SK-N-SH (cell line): ENCODE data around the gene ANO2. TPM values are rescaled to one million over a fixed set of nuclear protein-coding genes. Genes with fewer than 3 reads are reported as not detected.

Source experiments
- CTCF ChIA-PET: fragments of 300-600, 350-600 bp; formaldehyde crosslinking; extraction: SDS; loops from one replicate; lab custom pipeline; 2021; lab: Yijun Ruan, JAX
- POLR2A ChIA-PET: fragments of 350-600 bp; sonication (Branson Sonifier 250); formaldehyde crosslinking; extraction: SDS; loops from one replicate; lab custom pipeline; 2020; ENCODE audit warnings: antibody characterized with exemption, inconsistent platforms; lab: Yijun Ruan, JAX
- DNase-seq: peaks from one replicate; pipeline ENCODE4 v3.0.0; 2012
- H2AFZ ChIP-seq: fragments of 200-600 bp; sonication (generic); 2 replicates; pipeline ENCODE4 v1.8.1; 2016; ENCODE audit warnings: antibody characterized with exemption, mild to moderate bottlenecking, low read depth
- H3F3A ChIP-seq: fragments of 200-600 bp; sonication (generic); replicated peaks from 2 replicates; pipeline ENCODE3; 2016; ENCODE audit warnings: antibody characterized with exemption, mild to moderate bottlenecking; ENCODE audit not compliant: insufficient read depth
- H3K27ac ChIP-seq, 2 experiments: fragments of 200-500 bp in 1 of 2; fragments of 200-600 bp in 1 of 2; sonication (Bioruptor generic) in 1 of 2; sonication (generic), shearing (Covaris generic) in 1 of 2; 2 replicates each; pipeline versions ENCODE4 v1.5.1 to v1.6.1; 2014 to 2016; ENCODE audit warnings: low read depth in 2 of 2, inconsistent platforms in 1 of 2, low read length in 1 of 2, mild to moderate bottlenecking in 1 of 2, mixed read lengths in 1 of 2
- H3K27me3 ChIP-seq: fragments of 200-600 bp; sonication (generic), shearing (Covaris generic); 2 replicates; pipeline ENCODE4 v1.6.1; 2016; ENCODE audit warnings: mixed run types; ENCODE audit not compliant: insufficient read depth
- H3K36me3 ChIP-seq, 2 experiments: fragments of 200-500 bp in 1 of 2; fragments of 200-600 bp in 1 of 2; sonication (Bioruptor generic) in 1 of 2; sonication (generic) in 1 of 2; replicated peaks in 1 of 2; 2 replicates each; pipeline versions ENCODE3 to v1.5.1; 2014 to 2016; ENCODE audit warnings: low read length in 1 of 2, mild to moderate bottlenecking in 1 of 2; ENCODE audit not compliant: insufficient read depth in 2 of 2, control insufficient read depth in 1 of 2
- H3K4me1 ChIP-seq, 2 experiments: fragments of 200-500 bp in 1 of 2; fragments of 200-600 bp in 1 of 2; sonication (Bioruptor generic) in 1 of 2; sonication (generic), shearing (Covaris generic) in 1 of 2; 2 replicates each; pipeline versions ENCODE4 v1.5.1 to v1.6.1; 2014 to 2016; ENCODE audit warnings: low read depth in 1 of 2, low read length in 1 of 2, mixed run types in 1 of 2; ENCODE audit not compliant: insufficient read depth in 2 of 2, control insufficient read depth in 1 of 2
- H3K4me2 ChIP-seq: fragments of 200-600 bp; sonication (generic), shearing (Covaris generic); 2 replicates; pipeline ENCODE4 v1.6.1; 2017; ENCODE audit warnings: mixed run types
- H3K4me3 ChIP-seq, 2 experiments: fragments of 200-500 bp in 1 of 2; fragments of 200-600 bp in 1 of 2; sonication (Bioruptor generic) in 1 of 2; sonication (generic), shearing (Covaris generic) in 1 of 2; 2 replicates each; pipeline versions ENCODE4 v1.5.1 to v1.8.1; 2014 to 2016; ENCODE audit warnings: low read depth in 2 of 2, inconsistent platforms in 1 of 2, low read length in 1 of 2, mild to moderate bottlenecking in 1 of 2, mixed read lengths in 1 of 2, moderate library complexity in 1 of 2
- H3K79me2 ChIP-seq: fragments of 200-600 bp; sonication (generic); 2 replicates; pipeline ENCODE4 v1.8.1; 2017; ENCODE audit warnings: mild to moderate bottlenecking; ENCODE audit not compliant: insufficient read depth
- H3K9ac ChIP-seq: fragments of 200-600 bp; sonication (generic); 2 replicates; pipeline ENCODE4 v1.6.1; 2017; ENCODE audit warnings: mixed run types
- H3K9me2 ChIP-seq: fragments of 200-600 bp; sonication (generic); 2 replicates; pipeline ENCODE4 v1.6.1; 2017; ENCODE audit warnings: mixed run types
- H3K9me3 ChIP-seq: fragments of 200-600 bp; sonication (generic); 2 replicates; pipeline ENCODE4 v1.6.1; 2017; ENCODE audit warnings: mixed run types, mild to moderate bottlenecking, moderate library complexity
- H4K20me1 ChIP-seq: fragments of 200-600 bp; sonication (generic); 2 replicates; pipeline ENCODE4 v1.6.1; 2017; ENCODE audit warnings: mild to moderate bottlenecking, mixed run types; ENCODE audit not compliant: insufficient read depth
- ELF1 ChIP-seq: IDR thresholded peaks from 2 replicates; pipeline ENCODE4 v1.4.0; 2012
- EP300 ChIP-seq, 2 experiments: IDR thresholded peaks; 2 replicates each; pipeline versions ENCODE4 v1.4.0 to v1.6.1; 2012; ENCODE audit warnings: borderline replicate concordance in 1 of 2, low read depth in 1 of 2, low read length in 1 of 2
- EZH2phosphoT487 ChIP-seq: fragments of 200-600 bp; sonication (generic); IDR thresholded peaks from 2 replicates; pipeline ENCODE4 v1.6.1; 2017; ENCODE audit warnings: low read depth, mixed run types, mild to moderate bottlenecking, antibody characterized with exemption, moderate library complexity, borderline replicate concordance
- FOSL2 ChIP-seq: IDR thresholded peaks from 2 replicates; pipeline ENCODE4 v1.4.0; 2012; ENCODE audit warnings: low read depth, mild to moderate bottlenecking, moderate library complexity, borderline replicate concordance
- GABPA ChIP-seq: IDR thresholded peaks from 2 replicates; pipeline ENCODE4 v1.4.0; 2012; ENCODE audit warnings: low read depth, mild to moderate bottlenecking
- GATA2 ChIP-seq: sonication (generic); formaldehyde crosslinking; IDR thresholded peaks from 2 replicates; pipeline ENCODE4 v1.5.0; 2020; ENCODE audit warnings: mild to moderate bottlenecking, missing genetic modification reagents
- JUND ChIP-seq: IDR thresholded peaks from 2 replicates; pipeline ENCODE4 v1.4.0; 2012
- NRF1 ChIP-seq: IDR thresholded peaks from 2 replicates; pipeline ENCODE4 v1.6.1; 2012; ENCODE audit warnings: low read depth, mild to moderate bottlenecking, low read length
- TCF12 ChIP-seq: IDR thresholded peaks from 2 replicates; pipeline ENCODE4 v1.4.0; 2012
- YY1 ChIP-seq: IDR thresholded peaks from 2 replicates; pipeline ENCODE4 v1.4.0; 2012; ENCODE audit warnings: low read depth, mild to moderate bottlenecking
- WGBS: methylation state at CpG from one replicate; pipeline ENCODE4 v1.1.6; 2017; ENCODE audit warnings: low lambda C conversion rate; 5-methylcytosine and 5-hydroxymethylcytosine counted together
- polyA plus RNA-seq, 3 experiments: library from polyadenylated mRNA; depleted of rRNA; stranded (reverse); fragments of >200 nt; gene quantifications; 2 replicates each; pipeline ENCODE4 v1.2.3, GENCODE V29; 2012
- TF ChIP-seq, protein P1 (sequence below): fragments of 150-350 bp; IDR thresholded peaks from 2 replicates; pipeline ENCODE4 v1.6.1; 2016; ENCODE audit warnings: mild to moderate bottlenecking, low read depth, low read length
- TF ChIP-seq, protein P2 (sequence below): fragments of 200-600 bp; sonication (generic); IDR thresholded peaks from 2 replicates; pipeline ENCODE4 v1.6.1; 2017; ENCODE audit warnings: antibody characterized with exemption, mild to moderate bottlenecking, moderate library complexity
- TF ChIP-seq, protein P3 (sequence below): IDR thresholded peaks from 2 replicates; pipeline ENCODE4; 2012
- TF ChIP-seq, protein P4 (sequence below): IDR thresholded peaks from 2 replicates; pipeline ENCODE4 v1.6.1; 2012; ENCODE audit warnings: mild to moderate bottlenecking, low read depth, low read length, moderate library complexity

ANO2 gene
- polyA plus RNA-seq, 1 of the 3 experiments (the other 2 are of a cell fraction): not detected

DNA sequence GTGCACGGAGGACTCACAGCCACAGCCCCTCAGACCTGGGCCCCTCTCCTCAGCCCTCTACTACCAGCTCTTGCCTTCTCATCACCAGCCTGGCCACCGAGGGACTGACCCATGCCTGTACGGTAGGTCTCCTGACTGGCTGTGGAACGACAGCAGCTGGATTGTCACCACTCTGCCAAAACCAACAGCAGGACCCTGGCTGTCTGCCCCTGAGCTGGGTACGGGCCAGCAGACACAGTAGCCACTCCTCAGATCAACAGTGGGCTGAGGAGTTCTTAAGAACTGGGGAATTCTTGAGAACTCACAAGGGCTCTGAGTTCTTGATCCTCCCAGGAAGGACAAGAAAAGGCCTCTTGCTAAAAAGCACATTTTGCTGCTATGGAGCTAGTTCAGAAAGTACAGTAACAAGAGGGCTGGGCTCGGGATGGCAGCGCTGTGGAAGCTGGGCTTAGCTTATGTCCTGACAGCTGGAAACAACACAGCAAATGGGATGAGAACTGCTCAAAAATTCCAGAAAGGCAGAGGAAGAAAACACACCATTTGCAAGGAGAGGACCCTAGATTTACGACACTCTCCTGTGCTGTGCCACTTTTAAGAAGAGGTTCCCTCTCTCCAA, 176.4 kb downstream of the ANO2 start:
- no peaks in the 10 kb centered on the region for H3K79me2 ChIP-seq
- no peak for DNase-seq
- no peak overlapping the region for H2AFZ ChIP-seq
- ChIA-PET POLR2A (no interaction called here), CTCF (no interaction called here)
- peaks cover 11% of the 10 kb centered on the region for H3K27me3 ChIP-seq
- H3K9ac ChIP-seq: no peak overlapping the region
- no peaks in the 10 kb centered on the region for H3K9me3 ChIP-seq
- TF ChIP-seq ELF1: no peak
- TF ChIP-seq NRF1: no peak
- no peak for TF ChIP-seq JUND
- TF ChIP-seq, protein P1, sequence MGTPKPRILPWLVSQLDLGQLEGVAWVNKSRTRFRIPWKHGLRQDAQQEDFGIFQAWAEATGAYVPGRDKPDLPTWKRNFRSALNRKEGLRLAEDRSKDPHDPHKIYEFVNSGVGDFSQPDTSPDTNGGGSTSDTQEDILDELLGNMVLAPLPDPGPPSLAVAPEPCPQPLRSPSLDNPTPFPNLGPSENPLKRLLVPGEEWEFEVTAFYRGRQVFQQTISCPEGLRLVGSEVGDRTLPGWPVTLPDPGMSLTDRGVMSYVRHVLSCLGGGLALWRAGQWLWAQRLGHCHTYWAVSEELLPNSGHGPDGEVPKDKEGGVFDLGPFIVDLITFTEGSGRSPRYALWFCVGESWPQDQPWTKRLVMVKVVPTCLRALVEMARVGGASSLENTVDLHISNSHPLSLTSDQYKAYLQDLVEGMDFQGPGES: no peak
- TF ChIP-seq, protein P2, sequence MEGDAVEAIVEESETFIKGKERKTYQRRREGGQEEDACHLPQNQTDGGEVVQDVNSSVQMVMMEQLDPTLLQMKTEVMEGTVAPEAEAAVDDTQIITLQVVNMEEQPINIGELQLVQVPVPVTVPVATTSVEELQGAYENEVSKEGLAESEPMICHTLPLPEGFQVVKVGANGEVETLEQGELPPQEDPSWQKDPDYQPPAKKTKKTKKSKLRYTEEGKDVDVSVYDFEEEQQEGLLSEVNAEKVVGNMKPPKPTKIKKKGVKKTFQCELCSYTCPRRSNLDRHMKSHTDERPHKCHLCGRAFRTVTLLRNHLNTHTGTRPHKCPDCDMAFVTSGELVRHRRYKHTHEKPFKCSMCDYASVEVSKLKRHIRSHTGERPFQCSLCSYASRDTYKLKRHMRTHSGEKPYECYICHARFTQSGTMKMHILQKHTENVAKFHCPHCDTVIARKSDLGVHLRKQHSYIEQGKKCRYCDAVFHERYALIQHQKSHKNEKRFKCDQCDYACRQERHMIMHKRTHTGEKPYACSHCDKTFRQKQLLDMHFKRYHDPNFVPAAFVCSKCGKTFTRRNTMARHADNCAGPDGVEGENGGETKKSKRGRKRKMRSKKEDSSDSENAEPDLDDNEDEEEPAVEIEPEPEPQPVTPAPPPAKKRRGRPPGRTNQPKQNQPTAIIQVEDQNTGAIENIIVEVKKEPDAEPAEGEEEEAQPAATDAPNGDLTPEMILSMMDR: no peak
- TF ChIP-seq EP300 (IDR thresholded peaks at IDR 0.05; ENCODE audit: borderline replicate concordance in 1 of 2, low read depth in 1 of 2, low read length in 1 of 2): no peak
- no peak for TF ChIP-seq GATA2
- no peak for TF ChIP-seq EZH2phosphoT487
- no peak for TF ChIP-seq FOSL2
- TF ChIP-seq TCF12: no peak
- TF ChIP-seq GABPA: no peak
- H3K27ac ChIP-seq: no peak overlapping the region
- no peaks in the 10 kb centered on the region for H3K36me3 ChIP-seq
- no peaks in the 10 kb centered on the region for H3F3A ChIP-seq
- WGBS: 0% methylated on average over 8 of the region's 8 CpGs
- H3K4me1 ChIP-seq: no peaks in the 10 kb centered on the region
- no peaks in the 10 kb centered on the region for H4K20me1 ChIP-seq
- no peak overlapping the region for H3K4me3 ChIP-seq
- H3K9me2 ChIP-seq: no peaks in the 10 kb centered on the region
- no peak overlapping the region for H3K4me2 ChIP-seq

DNA sequence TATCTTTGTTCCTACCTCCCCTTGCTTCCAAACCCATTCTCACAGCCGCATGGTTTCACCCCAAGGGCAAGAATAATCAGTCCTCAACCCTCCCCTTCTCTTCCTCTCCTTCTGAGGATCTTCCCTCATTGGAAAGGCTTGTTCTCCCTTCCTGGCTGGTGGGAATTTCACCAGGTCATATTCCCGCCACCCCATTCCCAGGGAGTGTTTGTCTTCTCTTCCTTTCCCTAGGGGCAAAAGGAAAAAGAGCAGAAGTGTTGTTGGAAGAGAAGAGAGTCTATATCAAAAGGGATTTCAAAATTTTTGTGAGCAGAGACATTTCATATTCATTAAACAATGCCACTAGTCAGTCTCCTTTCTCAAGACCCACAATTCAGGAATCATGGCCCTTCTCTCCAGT, 176.9 kb downstream of the ANO2 start:
- H3K9me3 ChIP-seq: no peaks in the 10 kb centered on the region
- ChIA-PET POLR2A (no interaction called here), CTCF (no interaction called here)
- H3K4me2 ChIP-seq: no peak overlapping the region
- no peaks in the 10 kb centered on the region for H4K20me1 ChIP-seq
- no peak overlapping the region for H2AFZ ChIP-seq
- TF ChIP-seq FOSL2 (no peak), YY1 (no peak)
- TF ChIP-seq, protein P3, sequence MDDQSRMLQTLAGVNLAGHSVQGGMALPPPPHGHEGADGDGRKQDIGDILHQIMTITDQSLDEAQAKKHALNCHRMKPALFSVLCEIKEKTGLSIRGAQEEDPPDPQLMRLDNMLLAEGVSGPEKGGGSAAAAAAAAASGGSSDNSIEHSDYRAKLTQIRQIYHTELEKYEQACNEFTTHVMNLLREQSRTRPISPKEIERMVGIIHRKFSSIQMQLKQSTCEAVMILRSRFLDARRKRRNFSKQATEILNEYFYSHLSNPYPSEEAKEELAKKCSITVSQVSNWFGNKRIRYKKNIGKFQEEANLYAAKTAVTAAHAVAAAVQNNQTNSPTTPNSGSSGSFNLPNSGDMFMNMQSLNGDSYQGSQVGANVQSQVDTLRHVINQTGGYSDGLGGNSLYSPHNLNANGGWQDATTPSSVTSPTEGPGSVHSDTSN: no peak
- TF ChIP-seq, protein P4, sequence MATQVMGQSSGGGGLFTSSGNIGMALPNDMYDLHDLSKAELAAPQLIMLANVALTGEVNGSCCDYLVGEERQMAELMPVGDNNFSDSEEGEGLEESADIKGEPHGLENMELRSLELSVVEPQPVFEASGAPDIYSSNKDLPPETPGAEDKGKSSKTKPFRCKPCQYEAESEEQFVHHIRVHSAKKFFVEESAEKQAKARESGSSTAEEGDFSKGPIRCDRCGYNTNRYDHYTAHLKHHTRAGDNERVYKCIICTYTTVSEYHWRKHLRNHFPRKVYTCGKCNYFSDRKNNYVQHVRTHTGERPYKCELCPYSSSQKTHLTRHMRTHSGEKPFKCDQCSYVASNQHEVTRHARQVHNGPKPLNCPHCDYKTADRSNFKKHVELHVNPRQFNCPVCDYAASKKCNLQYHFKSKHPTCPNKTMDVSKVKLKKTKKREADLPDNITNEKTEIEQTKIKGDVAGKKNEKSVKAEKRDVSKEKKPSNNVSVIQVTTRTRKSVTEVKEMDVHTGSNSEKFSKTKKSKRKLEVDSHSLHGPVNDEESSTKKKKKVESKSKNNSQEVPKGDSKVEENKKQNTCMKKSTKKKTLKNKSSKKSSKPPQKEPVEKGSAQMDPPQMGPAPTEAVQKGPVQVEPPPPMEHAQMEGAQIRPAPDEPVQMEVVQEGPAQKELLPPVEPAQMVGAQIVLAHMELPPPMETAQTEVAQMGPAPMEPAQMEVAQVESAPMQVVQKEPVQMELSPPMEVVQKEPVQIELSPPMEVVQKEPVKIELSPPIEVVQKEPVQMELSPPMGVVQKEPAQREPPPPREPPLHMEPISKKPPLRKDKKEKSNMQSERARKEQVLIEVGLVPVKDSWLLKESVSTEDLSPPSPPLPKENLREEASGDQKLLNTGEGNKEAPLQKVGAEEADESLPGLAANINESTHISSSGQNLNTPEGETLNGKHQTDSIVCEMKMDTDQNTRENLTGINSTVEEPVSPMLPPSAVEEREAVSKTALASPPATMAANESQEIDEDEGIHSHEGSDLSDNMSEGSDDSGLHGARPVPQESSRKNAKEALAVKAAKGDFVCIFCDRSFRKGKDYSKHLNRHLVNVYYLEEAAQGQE: no peak
- H3K79me2 ChIP-seq: no peaks in the 10 kb centered on the region
- H3K27ac ChIP-seq: no peak overlapping the region
- H3K9ac ChIP-seq: no peak overlapping the region
- no peaks in the 10 kb centered on the region for H3K36me3 ChIP-seq
- no peaks in the 10 kb centered on the region for H3F3A ChIP-seq
- WGBS: 5% methylated on average over 2 of the region's 2 CpGs
- DNase-seq: no peak
- H3K27me3 ChIP-seq: peaks cover 11% of the 10 kb centered on the region
- no peaks in the 10 kb centered on the region for H3K9me2 ChIP-seq
- H3K4me1 ChIP-seq: no peaks in the 10 kb centered on the region
- H3K4me3 ChIP-seq: no peak overlapping the region
